WTC11 (cell line): Measurements from ENCODE around the gene LAD1. TPM values are rescaled to one million over a fixed set of nuclear protein-coding genes. Genes with fewer than 3 reads are reported as not detected.

Source experiments
- ATAC-seq: fragments of 200-7000 bp; cut with Tn5 transposase; 2 replicates; pipeline ENCODE4 v1.10.0; 2021; ENCODE audit warnings: mild to moderate bottlenecking, moderate library complexity
- CTCF ChIA-PET: fragments of 300-600 bp; sonication (Branson Sonifier 250); formaldehyde crosslinking; loops from one replicate; lab custom pipeline; 2021; ENCODE audit warnings: antibody characterized with exemption; lab: Charles Lee
- POLR2A ChIA-PET: fragments of 350-600 bp; sonication (Branson Sonifier 250); formaldehyde crosslinking; loops from one replicate; lab custom pipeline; 2021; ENCODE audit warnings: antibody characterized with exemption; lab: Charles Lee
- DNase-seq: peaks from one replicate; pipeline ENCODE4 v3.0.0; 2021; ENCODE audit warnings: low spot score
- H3K27ac Mint-ChIP-seq: 2 replicates; pipeline ENCODE4 v1.8.0; 2021; ENCODE audit warnings: mixed read lengths
- H3K27me3 Mint-ChIP-seq: 2 replicates; pipeline ENCODE4 v1.8.0; 2021; ENCODE audit warnings: low read depth, mild to moderate bottlenecking, moderate library complexity, mixed read lengths
- H3K36me3 Mint-ChIP-seq: 2 replicates; pipeline ENCODE4 v1.8.0; 2021; ENCODE audit warnings: mixed read lengths
- H3K4me1 Mint-ChIP-seq: 2 replicates; pipeline ENCODE4 v1.8.0; 2022; ENCODE audit warnings: mixed read lengths
- H3K4me3 Mint-ChIP-seq: 2 replicates; pipeline ENCODE4 v1.8.0; 2021; ENCODE audit warnings: mild to moderate bottlenecking, moderate library complexity, mixed read lengths
- H3K9me3 Mint-ChIP-seq: 2 replicates; pipeline ENCODE4 v1.8.0; 2021; ENCODE audit warnings: mixed read lengths
- AR ChIP-seq: fragments of 250-450 bp; sonication (Bioruptor Pico); IDR thresholded peaks from 2 replicates; pipeline ENCODE4 v1.9.0; 2021; ENCODE audit warnings: mild to moderate bottlenecking
- ATF6 ChIP-seq: sonication (generic); formaldehyde crosslinking; IDR thresholded peaks from 2 replicates; pipeline ENCODE4 v1.8.1; 2023; ENCODE audit warnings: mild to moderate bottlenecking, missing genetic modification reagents
- E2F1 ChIP-seq: sonication (generic); formaldehyde crosslinking; IDR thresholded peaks from 2 replicates; pipeline ENCODE4 v1.8.0; 2022; ENCODE audit warnings: mild to moderate bottlenecking, missing genetic modification reagents
- E2F5 ChIP-seq: sonication (generic); formaldehyde crosslinking; IDR thresholded peaks from 2 replicates; pipeline ENCODE4 v1.8.1; 2022; ENCODE audit warnings: mild to moderate bottlenecking, moderate library complexity, missing genetic modification reagents
- FOXJ3 ChIP-seq: sonication (generic); formaldehyde crosslinking; IDR thresholded peaks from 2 replicates; pipeline ENCODE4 v1.9.0; 2021; ENCODE audit warnings: missing genetic modification reagents, mild to moderate bottlenecking, borderline replicate concordance
- FOXK1 ChIP-seq: sonication (generic); formaldehyde crosslinking; IDR thresholded peaks from 2 replicates; pipeline ENCODE4 v1.8.0; 2022; ENCODE audit warnings: mild to moderate bottlenecking, moderate library complexity, missing genetic modification reagents
- FOXP1 ChIP-seq: sonication (generic); formaldehyde crosslinking; IDR thresholded peaks from 2 replicates; pipeline ENCODE4 v1.8.0; 2022; ENCODE audit warnings: missing genetic modification reagents, mild to moderate bottlenecking, moderate library complexity, borderline replicate concordance
- GTF2I ChIP-seq: fragments of 250-450 bp; sonication (Bioruptor Pico); conservative IDR thresholded peaks from 2 replicates; pipeline ENCODE4 v1.4.0; 2021; ENCODE audit warnings: mild to moderate bottlenecking
- JAZF1 ChIP-seq: fragments of 250-450 bp; sonication (Bioruptor Pico); IDR thresholded peaks from 2 replicates; pipeline ENCODE4 v1.9.0; 2021; ENCODE audit warnings: moderate library complexity, mild to moderate bottlenecking, inconsistent platforms
- MLX ChIP-seq: sonication (generic); formaldehyde crosslinking; IDR thresholded peaks from 2 replicates; pipeline ENCODE4 v1.8.1; 2023; ENCODE audit warnings: mild to moderate bottlenecking, missing genetic modification reagents, moderate library complexity
- MYBL2 ChIP-seq: sonication (generic); formaldehyde crosslinking; IDR thresholded peaks from 2 replicates; pipeline ENCODE4 v1.8.1; 2023; ENCODE audit warnings: mild to moderate bottlenecking, moderate library complexity, missing genetic modification reagents
- PRRX2 ChIP-seq: fragments of 250-450 bp; sonication (Bioruptor Pico); IDR thresholded peaks from 2 replicates; pipeline ENCODE4 v1.8.0; 2021; ENCODE audit warnings: mild to moderate bottlenecking
- RELA ChIP-seq: sonication (generic); formaldehyde crosslinking; IDR thresholded peaks from 2 replicates; pipeline ENCODE4 v1.8.1; 2022; ENCODE audit warnings: missing genetic modification reagents, mild to moderate bottlenecking, borderline replicate concordance
- ZBTB21 ChIP-seq: sonication (generic); formaldehyde crosslinking; IDR thresholded peaks from 2 replicates; pipeline ENCODE4 v1.8.1; 2023; ENCODE audit warnings: mild to moderate bottlenecking, missing genetic modification reagents, borderline replicate concordance
- ZNF219 ChIP-seq: sonication (generic); formaldehyde crosslinking; IDR thresholded peaks from 2 replicates; pipeline ENCODE4 v1.8.0; 2023; ENCODE audit warnings: missing genetic modification reagents, mild to moderate bottlenecking, borderline replicate concordance
- ZNF263 ChIP-seq: sonication (generic); formaldehyde crosslinking; IDR thresholded peaks from 2 replicates; pipeline ENCODE4 v1.8.1; 2022; ENCODE audit warnings: low read depth, mild to moderate bottlenecking, moderate library complexity, missing genetic modification reagents
- ZNF317 ChIP-seq: sonication (generic); formaldehyde crosslinking; IDR thresholded peaks from 2 replicates; pipeline ENCODE4 v1.8.1; 2023; ENCODE audit warnings: low read depth, mild to moderate bottlenecking, moderate library complexity, missing genetic modification reagents, borderline replicate concordance
- ZNF396 ChIP-seq: fragments of 250-450 bp; sonication (Bioruptor Pico); IDR thresholded peaks from 2 replicates; pipeline ENCODE4 v1.8.0; 2021; ENCODE audit warnings: mild to moderate bottlenecking, moderate library complexity, borderline replicate concordance
- ZNF416 ChIP-seq: fragments of 250-450 bp; sonication (Bioruptor Pico); IDR thresholded peaks from 2 replicates; pipeline ENCODE4 v1.9.0; 2021; ENCODE audit warnings: mild to moderate bottlenecking, inconsistent platforms
- ZSCAN18 ChIP-seq: fragments of 250-450 bp; sonication (Bioruptor Pico); IDR thresholded peaks from 2 replicates; pipeline ENCODE4 v2.1.2; 2022; ENCODE audit warnings: mild to moderate bottlenecking, moderate library complexity
- total RNA-seq: library from RNA; stranded (reverse); gene quantifications from 3 replicates; pipeline ENCODE4 v1.2.3, GENCODE V29; 2021

LAD1 gene
- total RNA-seq, 1 experiment from 2014 or later, result 14.9 TPM

GRCh38 chr1:201365251-201365650, 33.9 kb downstream of the LAD1 start (continued):
- no peak for TF ChIP-seq E2F1 (CRISPR knock-in tag)
- TF ChIP-seq MYBL2 (CRISPR knock-in tag), result no peak
- no peak for TF ChIP-seq ZNF416 (CRISPR knock-in tag)
- no peak for TF ChIP-seq GTF2I (CRISPR knock-in tag)
- no peak for TF ChIP-seq ZBTB21 (CRISPR knock-in tag)
- no peak for TF ChIP-seq ZNF219
- no peak for TF ChIP-seq AR (CRISPR knock-in tag)
- no peak for TF ChIP-seq FOXP1 (CRISPR knock-in tag)

- Mint-ChIP-seq H3K4me3 (no peak overlapping the region), H3K9me3 (no peaks in the 10 kb centered on the region), H3K36me3 (no peaks in the 10 kb centered on the region), H3K27ac (no peak overlapping the region), H3K27me3 (peaks cover 3% of the 10 kb centered on the region; the same call in 1 of the 2 replicates), H3K4me1 (peaks cover 11% of the 10 kb centered on the region)
- CTCF ChIA-PET, result interaction anchor here (1.1 to 2.5 kb wide), 4 partner anchors 11 to 110 kb away, joined by 3 to 5 read pairs (median 4); no protein-coding TSS in a partner anchor
- ATAC-seq (no peak), DNase-seq (no peak)
- POLR2A ChIA-PET, result no interaction called here
- no peak for TF ChIP-seq ZNF396 (CRISPR knock-in tag)
Measured at GRCh38 chr1:201364808-201365105, 34.4 kb downstream of the LAD1 start.

GRCh38 chr1:201363467-201363866, 35.7 kb downstream of the LAD1 start:
- Mint-ChIP-seq H3K4me3 (no peak overlapping the region), H3K36me3 (no peaks in the 10 kb centered on the region)
- POLR2A ChIA-PET, result interaction anchor here (0.5 to 0.9 kb wide), 2 partner anchors 28 to 116 kb away, joined by 3 read pairs; no protein-coding TSS in a partner anchor
- no peak for TF ChIP-seq E2F5
- no peak for TF ChIP-seq ATF6 (CRISPR knock-in tag)
- TF ChIP-seq FOXJ3 (CRISPR knock-in tag), result no peak
- TF ChIP-seq ZNF317, result no peak
- no peak for TF ChIP-seq MLX
- no peak for TF ChIP-seq GTF2I (CRISPR knock-in tag)
- TF ChIP-seq RELA (CRISPR knock-in tag), result no peak
- no peak for TF ChIP-seq ZSCAN18 (CRISPR knock-in tag)
- TF ChIP-seq PRRX2 (CRISPR knock-in tag), result no peak
- no peak for TF ChIP-seq FOXK1
- TF ChIP-seq JAZF1 (CRISPR knock-in tag), result no peak
- no peak for TF ChIP-seq ZNF263 (CRISPR knock-in tag)
- TF ChIP-seq, all 79 proteins: peak for 0
- CTCF ChIA-PET, result interaction anchor here (0.7 to 7.5 kb wide), 10 partner anchors 10 to 109 kb away, joined by 3 to 175 read pairs (median 26); partner anchors contain the start of genes LAD1 and TNNT2
- peaks cover 16% of the 10 kb centered on the region for H3K4me1 Mint-ChIP-seq
- no peak overlapping the region for H3K27ac Mint-ChIP-seq
- no peaks in the 10 kb centered on the region for H3K9me3 Mint-ChIP-seq
- no peak for ATAC-seq
- no peak for DNase-seq
- H3K27me3 Mint-ChIP-seq, result peaks cover 3% of the 10 kb centered on the region; the same call in 1 of the 2 replicates
